ENCODE data around the gene TEDC2.

GRCh38 chr16:2500918-2501750 lies 41.2 kb downstream of the TEDC2 start:
- TF ChIP-seq POLR2A (IDR thresholded peaks at IDR 0.05) (no peak), CTCF (IDR thresholded peaks at IDR 0.05) (peak; percentile 97 to 99 (median 99)), EP300 (IDR thresholded peaks at IDR 0.05) (peak; percentile 39 to 47)
